Measurements from ENCODE around the gene SLC35F1. TPM values are rescaled to one million over a fixed set of nuclear protein-coding genes. Genes with fewer than 3 reads are reported as not detected.

SLC35F1 gene
- total and polyA plus RNA-seq, 4 donors, result 0.01 to 0.09 (median 0.08) TPM; not detected in 1

GRCh38 chr6:118146584-118146983 is 239.5 kb downstream of the SLC35F1 start:
- no peak for TF ChIP-seq EGR1 (IDR thresholded peaks at IDR 0.05; ENCODE audit: low read depth in 2 of 2)

GRCh38 chr6:118147511-118147910 is 240.4 kb downstream of the SLC35F1 start:
- WGBS, result 83% methylated on average over 5 of the region's 5 CpGs
- TF ChIP-seq REST (IDR thresholded peaks at IDR 0.05), result no peak
- no peak for TF ChIP-seq CTCF (IDR thresholded peaks at IDR 0.05; ENCODE audit: low read depth, low read length, missing input control)
- no peak for TF ChIP-seq FOXA1 (IDR thresholded peaks at IDR 0.05)
- no peak for TF ChIP-seq EGR1 (IDR thresholded peaks at IDR 0.05; ENCODE audit: low read depth in 2 of 2)
- TF ChIP-seq GABPA (IDR thresholded peaks at IDR 0.05 in 1 of 2, conservative IDR thresholded peaks at IDR 0.05 in 1 of 2), result no peak
- TF ChIP-seq YY1 (IDR thresholded peaks at IDR 0.05), result no peak
- TF ChIP-seq MAX (IDR thresholded peaks at IDR 0.05), result no peak
- TF ChIP-seq NR2F2 (IDR thresholded peaks at IDR 0.05), result no peak
- TF ChIP-seq FOXA2 (IDR thresholded peaks at IDR 0.05), result no peak
- no peak for TF ChIP-seq ZBTB33 (IDR thresholded peaks at IDR 0.05)
- no peak for TF ChIP-seq RAD21 (IDR thresholded peaks at IDR 0.05)
- no peak for TF ChIP-seq TAF1 (conservative IDR thresholded peaks at IDR 0.05)
- no peak for TF ChIP-seq HNF4G (IDR thresholded peaks at IDR 0.05)
- no peak for TF ChIP-seq SP1 (IDR thresholded peaks at IDR 0.05)

More at GRCh38 chr6:118146584-118146983, 239.5 kb downstream of the SLC35F1 start:
- Histone ChIP-seq H3K9ac (ENCODE audit: low read depth in 1 of 2, low read length in 2 of 2) (no peak overlapping the region), H3K4me3 (ENCODE audit: low read depth in 1 of 3, low read length in 3 of 3) (no peak overlapping the region), H3K27ac (ENCODE audit: low read depth in 1 of 2, low read length in 2 of 2) (no peak overlapping the region), H3K27me3 (ENCODE audit: control insufficient read depth in 4 of 4, insufficient read depth in 4 of 4, low read length in 3 of 4) (no peaks in the 10 kb centered on the region), H3K4me1 (ENCODE audit: control insufficient read depth in 4 of 4, insufficient read depth in 4 of 4, low read length in 3 of 4) (no peaks in the 10 kb centered on the region), H3K36me3 (ENCODE audit: control insufficient read depth in 4 of 4, insufficient read depth in 3 of 4, low read depth in 1 of 4, low read length in 3 of 4) (no peaks in the 10 kb centered on the region), H3K9me3 (ENCODE audit: control insufficient read depth in 4 of 4, low read length in 3 of 4) (no peaks in the 10 kb centered on the region)
- no peak for DNase-seq (ENCODE audit: low spot score)
- 70% methylated on average over 1 of the region's 1 CpG for WGBS

More at GRCh38 chr6:118147511-118147910, 240.4 kb downstream of the SLC35F1 start:
- Histone ChIP-seq H3K36me3 (ENCODE audit: control insufficient read depth in 4 of 4, insufficient read depth in 3 of 4, low read depth in 1 of 4, low read length in 3 of 4) (no peaks in the 10 kb centered on the region), H3K9ac (ENCODE audit: low read depth in 1 of 2, low read length in 2 of 2) (no peak overlapping the region), H3K9me3 (ENCODE audit: control insufficient read depth in 4 of 4, low read length in 3 of 4) (peaks cover 0 to under 1% (median 0%) of the 10 kb centered on the region in 4 donors), H3K27me3 (ENCODE audit: control insufficient read depth in 4 of 4, insufficient read depth in 4 of 4, low read length in 3 of 4) (no peaks in the 10 kb centered on the region), H3K27ac (ENCODE audit: low read depth in 1 of 2, low read length in 2 of 2) (no peak overlapping the region), H3K4me3 (ENCODE audit: low read depth in 1 of 3, low read length in 3 of 3) (no peak overlapping the region), H3K4me1 (ENCODE audit: control insufficient read depth in 4 of 4, insufficient read depth in 4 of 4, low read length in 3 of 4) (peaks cover 0 to under 1% (median 0%) of the 10 kb centered on the region in 4 donors)
- DNase-seq (ENCODE audit: low spot score), result no peak

Measured in liver (tissue), 9 donors.